K562 (cell line): ENCODE data around the gene OR13C5.
"Not testable (repeated sequence)": the region's sequence is repeated elsewhere in the genome, so short reads cannot be mapped to it uniquely, and the experiment has no call there.

Source experiments
- CREB1 ChIP-seq, 2 experiments: sonication (generic) in 1 of 2; formaldehyde crosslinking in 1 of 2; IDR thresholded peaks; 2 replicates each; pipeline versions ENCODE4 v1.6.1 to v1.8.0; 2012 to 2022; ENCODE audit warnings: inconsistent platforms in 1 of 2, mild to moderate bottlenecking in 1 of 2, missing genetic modification reagents in 1 of 2, moderate library complexity in 1 of 2
- CREBBP ChIP-seq: IDR thresholded peaks from one replicate; pipeline ENCODE4 v1.6.1; 2012; ENCODE audit warnings: low read depth, mild to moderate bottlenecking, control low read depth, inconsistent platforms, low read length
- EZH2 ChIP-seq: IDR thresholded peaks from 2 replicates; pipeline ENCODE4 v1.6.1; 2012; ENCODE audit warnings: low read depth, mild to moderate bottlenecking, inconsistent platforms, low read length, borderline replicate concordance
- MTA2 ChIP-seq: fragments of 450-650 bp; IDR thresholded peaks from 2 replicates; pipeline ENCODE4 v1.6.1; 2016; ENCODE audit warnings: low read depth
- NFE2L1 ChIP-seq: fragments of 450-650 bp; IDR thresholded peaks from 2 replicates; pipeline ENCODE4 v1.6.1; 2016; ENCODE audit warnings: missing genetic modification characterization, low read depth, mild to moderate bottlenecking, missing compliant biosample characterization, moderate library complexity, borderline replicate concordance
- ZNF232 ChIP-seq: sonication (generic); formaldehyde crosslinking; IDR thresholded peaks from 2 replicates; pipeline ENCODE4 v1.8.0; 2022; ENCODE audit warnings: mild to moderate bottlenecking, missing genetic modification reagents
- ZNF274 ChIP-seq: IDR thresholded peaks from 2 replicates; pipeline ENCODE4 v1.6.1; 2011; ENCODE audit warnings: low read depth, mild to moderate bottlenecking, low read length, moderate library complexity, borderline replicate concordance
- ZNF311 ChIP-seq: fragments of 250-450 bp; sonication (Bioruptor Pico); IDR thresholded peaks from 2 replicates; pipeline ENCODE4 v1.4.0; 2020; ENCODE audit warnings: mild to moderate bottlenecking, moderate library complexity
- ZNF551 ChIP-seq: fragments of 250-450 bp; sonication (Bioruptor Pico); IDR thresholded peaks from 2 replicates; pipeline ENCODE4 v1.5.0; 2021; ENCODE audit warnings: mild to moderate bottlenecking, moderate library complexity
- TF ChIP-seq, protein P1 (sequence below), 2 experiments: fragments of 450-650 bp; formaldehyde crosslinking in 1 of 2; IDR thresholded peaks; 2 replicates each; pipeline versions ENCODE4 v1.4.0 to v1.6.1; 2014 to 2020; ENCODE audit warnings: mild to moderate bottlenecking in 2 of 2, borderline replicate concordance in 1 of 2, low read depth in 1 of 2
- TF ChIP-seq, protein P2 (sequence below): fragments of 200-400 bp; formaldehyde crosslinking; IDR thresholded peaks from 2 replicates; pipeline ENCODE4 v1.6.1; 2017; ENCODE audit warnings: mild to moderate bottlenecking, low read depth, low read length, moderate library complexity

DNA sequence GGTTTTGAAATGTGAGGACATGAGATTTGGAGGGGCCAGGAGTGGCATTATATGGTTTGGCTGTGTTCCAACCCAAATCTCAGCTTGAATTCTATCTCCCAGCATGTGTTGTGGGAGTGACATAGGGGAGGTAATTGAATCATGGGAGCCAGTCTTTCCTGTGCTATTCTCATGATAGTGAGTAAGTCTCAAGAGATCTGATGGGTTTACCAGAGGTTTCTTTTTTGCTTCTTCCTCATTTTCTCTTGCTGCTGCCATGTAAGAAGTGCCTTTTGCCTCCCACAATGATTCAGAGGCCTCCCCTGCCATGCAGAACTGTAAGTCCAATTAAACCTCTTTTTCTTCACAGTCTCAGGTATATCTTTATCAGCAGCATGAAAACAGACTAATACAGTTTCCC lies 26.8 kb upstream of the OR13C5 start:
- not testable (repeated sequence) for TF ChIP-seq EZH2; CREB1 (IDR thresholded peaks at IDR 0.05); CREB1 (CRISPR knock-in tag; IDR thresholded peaks at IDR 0.05); NFE2L1 (tag); CREBBP; ZNF311 (CRISPR knock-in tag); ZNF551; ZNF274; MTA2; ZNF232 (CRISPR knock-in tag)
- TF ChIP-seq, protein P1, sequence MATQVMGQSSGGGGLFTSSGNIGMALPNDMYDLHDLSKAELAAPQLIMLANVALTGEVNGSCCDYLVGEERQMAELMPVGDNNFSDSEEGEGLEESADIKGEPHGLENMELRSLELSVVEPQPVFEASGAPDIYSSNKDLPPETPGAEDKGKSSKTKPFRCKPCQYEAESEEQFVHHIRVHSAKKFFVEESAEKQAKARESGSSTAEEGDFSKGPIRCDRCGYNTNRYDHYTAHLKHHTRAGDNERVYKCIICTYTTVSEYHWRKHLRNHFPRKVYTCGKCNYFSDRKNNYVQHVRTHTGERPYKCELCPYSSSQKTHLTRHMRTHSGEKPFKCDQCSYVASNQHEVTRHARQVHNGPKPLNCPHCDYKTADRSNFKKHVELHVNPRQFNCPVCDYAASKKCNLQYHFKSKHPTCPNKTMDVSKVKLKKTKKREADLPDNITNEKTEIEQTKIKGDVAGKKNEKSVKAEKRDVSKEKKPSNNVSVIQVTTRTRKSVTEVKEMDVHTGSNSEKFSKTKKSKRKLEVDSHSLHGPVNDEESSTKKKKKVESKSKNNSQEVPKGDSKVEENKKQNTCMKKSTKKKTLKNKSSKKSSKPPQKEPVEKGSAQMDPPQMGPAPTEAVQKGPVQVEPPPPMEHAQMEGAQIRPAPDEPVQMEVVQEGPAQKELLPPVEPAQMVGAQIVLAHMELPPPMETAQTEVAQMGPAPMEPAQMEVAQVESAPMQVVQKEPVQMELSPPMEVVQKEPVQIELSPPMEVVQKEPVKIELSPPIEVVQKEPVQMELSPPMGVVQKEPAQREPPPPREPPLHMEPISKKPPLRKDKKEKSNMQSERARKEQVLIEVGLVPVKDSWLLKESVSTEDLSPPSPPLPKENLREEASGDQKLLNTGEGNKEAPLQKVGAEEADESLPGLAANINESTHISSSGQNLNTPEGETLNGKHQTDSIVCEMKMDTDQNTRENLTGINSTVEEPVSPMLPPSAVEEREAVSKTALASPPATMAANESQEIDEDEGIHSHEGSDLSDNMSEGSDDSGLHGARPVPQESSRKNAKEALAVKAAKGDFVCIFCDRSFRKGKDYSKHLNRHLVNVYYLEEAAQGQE (IDR thresholded peaks at IDR 0.05; ENCODE audit: borderline replicate concordance), result not testable (repeated sequence)
- TF ChIP-seq, protein P1 (CRISPR knock-in tag; IDR thresholded peaks at IDR 0.05; ENCODE audit: low read depth), result not testable (repeated sequence)
- TF ChIP-seq, protein P2, sequence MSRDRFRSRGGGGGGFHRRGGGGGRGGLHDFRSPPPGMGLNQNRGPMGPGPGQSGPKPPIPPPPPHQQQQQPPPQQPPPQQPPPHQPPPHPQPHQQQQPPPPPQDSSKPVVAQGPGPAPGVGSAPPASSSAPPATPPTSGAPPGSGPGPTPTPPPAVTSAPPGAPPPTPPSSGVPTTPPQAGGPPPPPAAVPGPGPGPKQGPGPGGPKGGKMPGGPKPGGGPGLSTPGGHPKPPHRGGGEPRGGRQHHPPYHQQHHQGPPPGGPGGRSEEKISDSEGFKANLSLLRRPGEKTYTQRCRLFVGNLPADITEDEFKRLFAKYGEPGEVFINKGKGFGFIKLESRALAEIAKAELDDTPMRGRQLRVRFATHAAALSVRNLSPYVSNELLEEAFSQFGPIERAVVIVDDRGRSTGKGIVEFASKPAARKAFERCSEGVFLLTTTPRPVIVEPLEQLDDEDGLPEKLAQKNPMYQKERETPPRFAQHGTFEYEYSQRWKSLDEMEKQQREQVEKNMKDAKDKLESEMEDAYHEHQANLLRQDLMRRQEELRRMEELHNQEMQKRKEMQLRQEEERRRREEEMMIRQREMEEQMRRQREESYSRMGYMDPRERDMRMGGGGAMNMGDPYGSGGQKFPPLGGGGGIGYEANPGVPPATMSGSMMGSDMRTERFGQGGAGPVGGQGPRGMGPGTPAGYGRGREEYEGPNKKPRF, result not testable (repeated sequence)
